Middle frontal gyrus (tissue), 1 donor: Measurements from ENCODE around the gene AFAP1L1.
"Not testable (repeated sequence)": the region's sequence is repeated elsewhere in the genome, so short reads cannot be mapped to it uniquely, and the experiment has no call there.

Experiments
- DNase-seq: peaks from one replicate; pipeline ENCODE4 v3.0.0-alpha.2; 2015; ENCODE audit warnings: low spot score; ENCODE audit errors: extremely low spot score

The AFAP1L1 gene

DNA sequence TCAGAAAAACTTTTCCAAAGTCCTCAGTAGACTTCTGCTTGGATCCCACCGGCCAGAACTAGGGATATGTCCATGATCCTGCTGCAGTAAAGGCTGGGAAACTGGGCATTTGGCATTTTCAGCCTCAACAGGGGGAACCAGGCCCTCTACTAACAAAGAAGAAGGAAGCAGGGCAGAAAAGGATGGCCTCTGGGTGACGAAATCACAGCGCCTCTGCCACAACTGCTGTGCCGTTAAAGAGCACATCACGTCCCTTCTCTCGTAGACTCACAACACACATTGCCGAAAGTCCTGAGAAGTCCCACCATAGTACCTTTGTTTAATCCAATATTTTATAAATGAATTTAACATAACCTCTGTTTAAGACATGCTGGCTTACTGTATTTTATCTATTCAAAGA, 10.4 kb upstream of the AFAP1L1 start:
- no peak for DNase-seq

- DNase-seq: no peak
Measured at GRCh38 chr5:149262315-149262714, 9.3 kb upstream of the AFAP1L1 start.

GRCh38 chr5:149264439-149265067, 7.1 kb upstream of the AFAP1L1 start:
- DNase-seq: no peak

- DNase-seq: no peak
Measured at GRCh38 chr5:149265068-149265465, 6.6 kb upstream of the AFAP1L1 start.

- no peak for DNase-seq
Measured at GRCh38 chr5:149265597-149265996, 6.1 kb upstream of the AFAP1L1 start.

DNA sequence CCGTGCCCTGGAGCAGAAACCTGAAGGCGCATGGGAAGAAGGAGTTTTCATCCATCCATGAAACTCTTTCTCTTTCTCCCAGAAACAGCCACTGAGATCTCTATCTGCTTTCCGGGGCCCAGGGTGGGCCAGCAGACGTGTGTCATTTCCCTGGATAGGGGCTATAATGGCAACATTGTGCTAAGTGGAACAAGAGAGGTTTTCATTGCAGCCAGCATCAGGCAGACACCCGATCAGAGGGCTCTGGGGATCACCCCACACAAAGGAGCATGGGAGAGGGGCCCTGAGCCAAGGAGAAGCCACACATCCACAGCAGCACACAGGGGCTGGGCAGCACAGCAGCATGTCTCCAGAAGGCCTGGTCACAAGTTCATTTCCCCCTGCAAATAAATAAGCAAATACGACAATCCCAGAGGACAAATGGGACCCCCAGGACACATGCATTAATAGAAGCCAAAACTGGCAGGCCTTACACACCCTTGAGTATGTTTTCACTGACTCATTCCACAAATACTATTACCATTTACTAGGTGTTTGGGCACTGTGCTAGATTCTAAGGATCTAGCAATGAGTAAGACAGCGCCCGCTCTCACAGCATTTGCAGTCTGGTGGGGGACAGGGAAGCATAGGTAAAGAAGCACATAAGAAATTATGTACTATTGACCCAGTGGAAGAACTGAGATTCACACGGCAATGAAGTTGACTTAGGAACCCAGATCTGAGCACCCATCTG, 4.3 kb upstream of the AFAP1L1 start:
- peak; percentile 22 for DNase-seq

DNA sequence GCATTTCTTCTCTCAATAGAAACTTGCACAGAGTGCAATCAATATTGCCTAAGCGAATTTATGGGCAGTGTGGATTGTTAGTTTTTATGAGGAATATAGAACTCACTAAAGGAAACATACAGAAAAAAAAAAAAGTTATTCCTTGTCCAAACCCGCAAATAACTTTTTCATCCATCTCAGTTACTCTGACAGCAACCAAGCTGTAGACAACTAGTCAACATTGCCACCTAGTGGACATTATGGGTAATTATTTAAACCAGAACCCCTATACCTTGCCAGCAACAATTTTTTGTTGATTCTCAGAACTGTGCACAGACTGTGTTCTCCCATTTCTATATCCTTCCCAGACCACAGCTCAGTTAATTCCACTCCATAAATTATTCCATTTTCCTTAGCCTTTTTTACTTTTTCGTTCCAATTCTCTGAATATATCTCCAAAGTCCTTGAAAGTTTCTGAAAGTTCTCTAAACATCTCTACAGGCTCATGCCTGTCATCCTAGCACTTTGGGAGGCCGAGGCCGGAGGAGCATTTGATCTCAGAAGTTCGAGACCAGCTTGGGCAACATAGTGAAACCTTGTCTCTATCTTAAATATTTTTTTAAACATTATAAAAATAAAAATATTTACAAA, 2.6 kb upstream of the AFAP1L1 start:
- DNase-seq: no peak

DNA sequence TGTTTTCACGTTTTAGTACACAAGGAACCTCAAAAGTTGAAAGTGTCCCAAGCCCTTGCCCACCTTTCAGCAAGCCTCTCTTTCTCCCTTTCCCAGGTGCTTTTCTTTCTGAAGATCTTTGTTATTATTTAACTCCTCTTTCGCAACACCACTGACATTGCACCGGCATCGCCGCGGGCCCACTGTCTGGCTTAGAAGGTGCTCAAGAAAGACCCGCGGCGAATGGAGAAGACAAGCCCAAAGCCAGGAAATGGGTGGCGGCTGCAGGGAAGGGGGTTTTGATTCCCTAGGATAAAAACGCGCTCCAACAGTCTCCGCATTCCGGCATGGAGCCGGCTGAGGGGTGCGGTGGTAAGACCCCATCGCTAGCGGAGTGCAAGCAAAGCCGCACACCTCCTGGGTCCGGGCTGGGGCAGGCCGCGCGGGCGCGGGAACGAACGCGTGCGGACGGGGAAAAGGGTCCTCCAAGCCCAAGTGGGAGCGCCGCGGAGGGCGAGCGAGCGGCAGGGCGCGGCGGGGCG, 404 bp upstream of the AFAP1L1 start:
- no peak for DNase-seq

DNA sequence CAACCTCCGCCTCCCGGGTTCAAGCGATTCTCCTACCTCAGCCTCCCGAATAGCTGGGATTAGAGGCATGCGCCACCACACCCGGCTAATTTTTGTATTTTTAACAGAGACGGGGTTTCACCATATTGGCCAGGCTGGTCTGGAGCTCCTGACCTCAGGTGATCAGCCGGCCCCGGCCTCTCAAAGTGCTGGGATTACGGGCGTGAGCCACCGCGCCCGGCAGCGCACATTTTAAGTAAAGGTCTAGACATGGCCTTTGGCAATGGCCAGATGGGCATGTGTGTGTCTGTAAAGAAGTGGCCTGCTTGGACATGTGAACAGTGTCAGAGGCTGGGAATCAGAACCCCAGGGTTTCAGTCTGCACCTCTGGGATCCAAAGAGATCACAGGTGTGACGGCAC, 1.1 kb downstream of the AFAP1L1 start:
- DNase-seq: not testable (repeated sequence)

DNA sequence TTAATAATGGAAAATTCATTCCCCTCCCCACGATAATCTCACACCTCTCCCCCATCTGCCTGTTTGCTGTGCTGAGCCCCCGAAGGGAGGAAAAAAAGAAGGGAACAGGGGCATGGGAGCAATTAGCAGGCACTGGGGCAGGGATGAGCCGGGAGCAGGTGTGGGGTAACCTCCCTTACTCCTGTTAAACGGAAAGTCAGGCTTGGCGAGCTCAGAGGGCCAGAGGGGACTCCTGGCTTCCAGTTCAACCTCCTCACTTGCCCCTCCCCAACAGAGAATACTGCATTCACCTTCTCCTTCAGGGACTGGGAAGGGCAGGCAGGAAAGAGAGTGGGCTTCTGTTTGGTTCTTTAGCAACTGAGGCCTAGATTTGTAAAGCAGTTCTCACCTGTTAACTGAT, 1.6 kb downstream of the AFAP1L1 start:
- no peak for DNase-seq

DNA sequence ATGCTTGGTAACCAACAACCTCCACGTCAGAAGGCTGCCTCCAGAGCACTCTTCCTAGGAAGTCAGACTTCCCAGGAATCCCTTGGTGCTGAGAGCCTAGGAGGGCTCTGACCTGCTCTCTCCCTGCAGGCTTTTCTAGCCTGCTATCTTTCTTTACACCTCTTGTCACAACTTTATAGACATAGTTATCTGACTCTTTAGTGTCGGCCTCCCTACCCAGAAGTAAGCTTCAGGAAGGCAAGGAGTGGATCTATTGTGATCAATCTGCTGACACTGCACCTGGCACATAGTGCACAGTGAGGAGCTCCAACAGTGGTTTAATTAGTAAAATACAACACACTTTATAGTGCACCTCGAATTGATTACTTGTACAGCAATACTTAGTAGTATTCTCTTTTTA, 2.3 kb downstream of the AFAP1L1 start:
- DNase-seq: no peak

- DNase-seq: no peak
Measured at GRCh38 chr5:149274939-149275338, 3.3 kb downstream of the AFAP1L1 start.

DNA sequence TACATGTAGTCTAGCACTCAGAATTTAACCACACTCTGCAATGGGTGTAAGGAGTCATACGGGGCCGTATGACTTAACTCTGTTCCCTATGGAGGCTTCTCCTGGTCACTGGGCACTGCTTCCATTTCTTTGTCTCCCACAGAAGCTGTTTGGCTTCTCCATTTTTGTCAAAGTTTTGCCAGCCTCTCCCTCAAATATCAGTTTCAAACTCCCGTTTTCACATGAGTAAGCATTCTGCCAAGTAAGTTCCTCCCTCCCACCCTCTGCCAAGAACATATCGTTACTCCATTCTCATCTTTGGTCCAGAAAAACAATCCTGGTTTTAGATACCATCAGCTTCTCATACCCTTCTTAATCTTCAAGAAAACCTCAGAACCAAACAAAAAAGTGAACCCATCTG, 6.1 kb downstream of the AFAP1L1 start:
- DNase-seq: no peak

GRCh38 chr5:149278451-149279210, 7.0 kb downstream of the AFAP1L1 start:
- no peak for DNase-seq

- no peak for DNase-seq
Measured at GRCh38 chr5:149279661-149280060, 8.0 kb downstream of the AFAP1L1 start.

GRCh38 chr5:149280124-149280523, 8.5 kb downstream of the AFAP1L1 start:
- no peak for DNase-seq

DNA sequence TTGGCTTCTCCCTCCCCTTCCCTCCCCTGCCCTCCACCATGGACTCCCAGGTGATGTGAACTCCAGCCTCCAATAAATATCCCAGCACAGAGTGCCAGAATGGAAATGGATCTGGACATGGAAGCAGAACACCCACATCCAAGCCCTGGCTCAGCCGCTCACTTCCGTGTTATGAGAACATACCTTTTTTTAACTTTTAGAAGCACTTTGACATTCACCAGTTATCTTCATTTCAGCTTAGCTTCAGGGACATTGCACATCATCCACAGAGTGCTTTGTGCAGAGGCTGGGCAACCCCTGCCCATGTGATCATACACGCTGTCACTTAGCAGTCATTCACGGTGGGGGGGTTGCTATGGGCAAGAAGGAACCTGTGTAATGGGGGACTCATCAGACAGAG, 9.1 kb downstream of the AFAP1L1 start:
- no peak for DNase-seq

GRCh38 chr5:149282027-149282965, 10.6 kb downstream of the AFAP1L1 start:
- no peak for DNase-seq

DNA sequence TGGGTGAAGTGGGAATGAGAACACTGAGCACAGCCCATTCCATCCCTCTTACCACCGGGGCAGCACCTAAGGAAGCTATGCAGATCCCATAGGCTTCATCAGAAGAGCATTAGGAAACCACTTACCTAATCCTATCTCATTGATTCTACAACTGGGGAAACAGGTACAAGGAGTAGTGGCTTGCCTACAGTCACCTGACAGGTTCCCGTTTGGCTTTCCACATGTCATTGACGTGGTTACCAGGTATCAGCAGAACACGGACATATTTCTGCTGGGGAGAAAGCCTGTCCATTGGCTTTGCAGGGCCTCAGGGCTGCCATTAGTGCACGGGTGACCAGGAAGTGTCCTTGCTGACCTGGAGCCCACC, 11.3 kb downstream of the AFAP1L1 start:
- no peak for DNase-seq

GRCh38 chr5:149283626-149284480, 12.2 kb downstream of the AFAP1L1 start:
- no peak for DNase-seq
